GM23338 (cell line): Measurements from ENCODE around the gene NOTCH1.

Experiments
- CTCF ChIP-seq, 2 experiments: fragments of 200-600 bp in 1 of 2; sonication (generic) in 1 of 2; conservative IDR thresholded peaks; 2 replicates each; pipeline versions ENCODE4 v1.5.1 to v1.6.1; 2016 to 2017; ENCODE audit warnings: antibody characterized with exemption in 2 of 2, low read depth in 2 of 2, mild to moderate bottlenecking in 2 of 2, moderate library complexity in 1 of 2
- EZH2 ChIP-seq: fragments of 200-600 bp; sonication (generic); IDR thresholded peaks from one replicate; pipeline ENCODE4 v1.8.0; 2017; ENCODE audit warnings: antibody characterized with exemption, mild to moderate bottlenecking, low read depth; ENCODE audit not compliant: unreplicated experiment
- EZH2phosphoT487 ChIP-seq: fragments of 200-600 bp; sonication (generic); IDR thresholded peaks from one replicate; pipeline ENCODE4 v1.8.1; 2018; ENCODE audit warnings: antibody characterized with exemption; ENCODE audit not compliant: unreplicated experiment
- JUNB ChIP-seq: IDR thresholded peaks from one replicate; pipeline ENCODE4 v1.6.1; 2016; ENCODE audit warnings: antibody characterized with exemption; ENCODE audit not compliant: unreplicated experiment
- POLR2AphosphoS5 ChIP-seq: IDR thresholded peaks from 2 replicates; pipeline ENCODE4 v1.6.1; 2016; ENCODE audit warnings: antibody characterized with exemption, low read depth
- ZNF331 ChIP-seq: fragments of 250-450 bp; sonication (Bioruptor Pico); IDR thresholded peaks from 2 replicates; pipeline ENCODE4 v1.5.0; 2020; ENCODE audit warnings: low read depth, mild to moderate bottlenecking, moderate library complexity
- TF ChIP-seq, protein P1 (sequence below): IDR thresholded peaks from one replicate; pipeline ENCODE4 v1.6.1; 2018; ENCODE audit warnings: antibody characterized with exemption; ENCODE audit not compliant: unreplicated experiment

DNA sequence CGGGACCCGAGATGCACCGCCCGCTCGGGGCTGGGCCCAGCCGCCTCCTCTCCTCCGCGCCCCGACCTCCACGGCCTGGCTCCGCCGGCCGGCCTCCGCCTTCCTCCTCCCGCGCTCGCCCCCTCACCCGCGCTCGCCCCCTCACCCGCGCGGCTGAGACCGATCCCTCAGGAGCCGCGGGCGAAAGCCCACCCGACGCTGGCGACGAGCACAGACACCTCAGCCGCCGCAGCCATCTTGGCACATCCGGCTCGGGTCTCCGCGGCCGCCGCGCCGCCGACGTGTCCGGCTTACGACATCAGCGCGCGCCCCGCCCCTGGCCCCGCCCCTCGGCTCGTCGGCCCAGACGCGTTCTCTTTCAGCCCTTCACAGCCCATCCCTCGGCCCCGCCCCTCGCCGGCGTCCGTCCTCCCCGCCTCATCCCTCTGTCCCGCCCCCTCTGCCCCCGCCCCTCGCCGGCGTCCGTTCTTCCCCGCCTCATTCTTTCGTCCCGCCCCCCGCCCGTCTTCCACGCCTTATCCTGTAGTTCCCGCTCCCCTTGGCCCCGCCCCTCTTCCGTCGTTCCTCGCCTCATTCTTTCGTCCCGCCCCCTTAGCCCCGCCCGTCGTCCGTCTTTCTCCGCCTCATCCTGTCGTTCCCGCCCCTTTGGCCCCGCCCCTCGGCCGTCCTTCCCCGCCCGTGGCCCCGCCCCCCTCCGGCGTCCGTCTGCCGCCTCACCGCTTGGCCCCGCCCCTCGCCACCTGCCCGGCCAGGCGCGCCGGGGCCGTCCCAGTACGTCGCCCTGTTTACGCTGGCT, 62.9 kb downstream of the NOTCH1 start, which contains the start of gene SEC16A:
- no peak for TF ChIP-seq CTCF (conservative IDR thresholded peaks at IDR 0.05; ENCODE audit: low read depth in 2 of 2)
- peak; percentile 87 for TF ChIP-seq POLR2AphosphoS5
- no peak for TF ChIP-seq JUNB
- no peak for TF ChIP-seq EZH2
- TF ChIP-seq ZNF331 (CRISPR knock-in tag) = no peak
- TF ChIP-seq, protein P1, sequence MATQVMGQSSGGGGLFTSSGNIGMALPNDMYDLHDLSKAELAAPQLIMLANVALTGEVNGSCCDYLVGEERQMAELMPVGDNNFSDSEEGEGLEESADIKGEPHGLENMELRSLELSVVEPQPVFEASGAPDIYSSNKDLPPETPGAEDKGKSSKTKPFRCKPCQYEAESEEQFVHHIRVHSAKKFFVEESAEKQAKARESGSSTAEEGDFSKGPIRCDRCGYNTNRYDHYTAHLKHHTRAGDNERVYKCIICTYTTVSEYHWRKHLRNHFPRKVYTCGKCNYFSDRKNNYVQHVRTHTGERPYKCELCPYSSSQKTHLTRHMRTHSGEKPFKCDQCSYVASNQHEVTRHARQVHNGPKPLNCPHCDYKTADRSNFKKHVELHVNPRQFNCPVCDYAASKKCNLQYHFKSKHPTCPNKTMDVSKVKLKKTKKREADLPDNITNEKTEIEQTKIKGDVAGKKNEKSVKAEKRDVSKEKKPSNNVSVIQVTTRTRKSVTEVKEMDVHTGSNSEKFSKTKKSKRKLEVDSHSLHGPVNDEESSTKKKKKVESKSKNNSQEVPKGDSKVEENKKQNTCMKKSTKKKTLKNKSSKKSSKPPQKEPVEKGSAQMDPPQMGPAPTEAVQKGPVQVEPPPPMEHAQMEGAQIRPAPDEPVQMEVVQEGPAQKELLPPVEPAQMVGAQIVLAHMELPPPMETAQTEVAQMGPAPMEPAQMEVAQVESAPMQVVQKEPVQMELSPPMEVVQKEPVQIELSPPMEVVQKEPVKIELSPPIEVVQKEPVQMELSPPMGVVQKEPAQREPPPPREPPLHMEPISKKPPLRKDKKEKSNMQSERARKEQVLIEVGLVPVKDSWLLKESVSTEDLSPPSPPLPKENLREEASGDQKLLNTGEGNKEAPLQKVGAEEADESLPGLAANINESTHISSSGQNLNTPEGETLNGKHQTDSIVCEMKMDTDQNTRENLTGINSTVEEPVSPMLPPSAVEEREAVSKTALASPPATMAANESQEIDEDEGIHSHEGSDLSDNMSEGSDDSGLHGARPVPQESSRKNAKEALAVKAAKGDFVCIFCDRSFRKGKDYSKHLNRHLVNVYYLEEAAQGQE = no peak
- TF ChIP-seq EZH2phosphoT487 = no peak
